RWPE1 (cell line): ENCODE measurements around the gene MATK.

Experiments used
- CTCF ChIA-PET: fragments of 350-600 bp; sonication (Branson Sonifier 250); formaldehyde crosslinking; extraction: SDS; loops from one replicate; lab custom pipeline; 2021; lab: Yijun Ruan, JAX
- POLR2A ChIA-PET: fragments of 400-600 bp; formaldehyde crosslinking; extraction: SDS; loops from one replicate; lab custom pipeline; 2020; ENCODE audit warnings: antibody characterized with exemption; ENCODE audit not compliant: low non-redundant PET; lab: Yijun Ruan, JAX
- DNase-seq: peaks from one replicate; pipeline ENCODE4 v3.0.0; 2012; ENCODE audit warnings: low spot score
- H3K27ac ChIP-seq: fragments of 450-650 bp; 2 replicates; pipeline ENCODE4 v1.5.1; 2017
- CTCF ChIP-seq: fragments of 450-650 bp; conservative IDR thresholded peaks from 2 replicates; pipeline ENCODE4 v1.5.1; 2017; ENCODE audit warnings: low read depth, mild to moderate bottlenecking

Gene MATK

DNA sequence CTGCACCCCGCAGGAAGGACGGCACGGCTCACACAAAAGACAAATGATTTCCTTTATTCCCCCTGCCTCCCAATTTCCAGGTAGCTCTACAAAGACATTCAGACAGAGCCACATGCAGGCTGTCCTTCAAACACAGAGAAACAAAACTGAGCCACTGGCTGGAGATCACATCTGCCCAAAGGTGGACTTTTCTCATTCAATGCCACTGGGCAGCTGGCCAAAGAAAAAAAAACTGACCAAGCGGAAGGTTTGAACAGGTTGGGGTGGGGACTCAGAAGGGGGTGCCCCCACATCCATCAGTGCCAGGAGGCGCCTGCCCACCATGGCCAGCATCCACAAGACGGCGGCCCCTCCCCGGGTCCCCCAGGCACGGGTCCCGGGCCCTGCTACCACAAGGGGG, 17.8 kb upstream of the MATK start:
- DNase-seq: no peak
- POLR2A ChIA-PET: no interaction called here
- H3K27ac ChIP-seq: no peak overlapping the region
- no peak for TF ChIP-seq CTCF
- CTCF ChIA-PET: no interaction called here

DNA sequence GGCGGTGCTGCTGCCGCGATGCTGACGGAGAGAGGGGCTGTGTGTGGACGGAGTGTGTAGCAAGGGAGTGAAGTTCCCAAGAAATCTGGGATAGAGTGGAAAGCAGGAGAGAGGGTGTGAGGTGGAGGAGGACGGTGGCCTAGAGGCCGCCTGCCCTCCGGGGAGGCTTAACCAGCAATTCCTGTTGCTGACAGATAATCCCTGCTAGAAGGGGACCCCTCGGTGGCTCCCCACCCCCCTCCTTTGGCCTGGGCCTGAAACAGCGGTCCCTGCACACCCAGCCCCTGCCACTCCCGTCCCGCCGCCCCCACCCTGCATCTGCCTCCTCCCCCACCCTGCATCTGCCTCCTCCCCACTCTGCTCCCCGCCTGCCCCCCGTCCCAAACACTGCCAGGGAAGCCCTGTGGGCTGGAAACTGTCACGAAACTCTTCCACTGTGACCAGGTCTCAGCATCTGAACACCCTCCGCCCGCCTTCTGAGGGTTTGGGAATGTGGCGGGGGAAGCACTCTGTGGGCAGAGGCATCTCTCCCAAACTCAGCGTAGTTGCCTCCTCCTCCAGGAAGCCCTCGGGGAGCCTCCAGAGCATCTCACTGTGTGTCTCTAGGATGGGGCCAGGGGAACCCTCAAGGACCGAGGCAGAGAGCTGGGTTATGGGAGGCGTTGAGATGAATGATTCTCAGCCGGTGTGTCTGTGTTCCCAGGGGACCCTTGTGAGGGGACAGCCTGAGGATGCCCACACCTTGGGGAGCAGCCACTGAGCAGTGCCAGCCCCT, 17.1 kb upstream of the MATK start:
- CTCF ChIA-PET: no interaction called here

GRCh38 chr19:3801412-3802096, 15.4 kb upstream of the MATK start:
- no peak for TF ChIP-seq CTCF

More for the DNA sequence above, 17.1 kb upstream of the MATK start:
- POLR2A ChIA-PET: no interaction called here
- no peak overlapping the region for H3K27ac ChIP-seq
- TF ChIP-seq CTCF: no peak
- no peak for DNase-seq

GRCh38 chr19:3800996-3801395, 14.8 kb upstream of the MATK start:
- CTCF ChIA-PET: interaction anchor here (0.6 kb wide), 1 partner anchor 9 kb away, joined by 3 read pairs; no protein-coding TSS in a partner anchor
- POLR2A ChIA-PET: no interaction called here

More at GRCh38 chr19:3801412-3802096, 15.4 kb upstream of the MATK start:
- POLR2A ChIA-PET: no interaction called here
- DNase-seq: peak; percentile 36
- no peak overlapping the region for H3K27ac ChIP-seq
- CTCF ChIA-PET: no interaction called here

DNA sequence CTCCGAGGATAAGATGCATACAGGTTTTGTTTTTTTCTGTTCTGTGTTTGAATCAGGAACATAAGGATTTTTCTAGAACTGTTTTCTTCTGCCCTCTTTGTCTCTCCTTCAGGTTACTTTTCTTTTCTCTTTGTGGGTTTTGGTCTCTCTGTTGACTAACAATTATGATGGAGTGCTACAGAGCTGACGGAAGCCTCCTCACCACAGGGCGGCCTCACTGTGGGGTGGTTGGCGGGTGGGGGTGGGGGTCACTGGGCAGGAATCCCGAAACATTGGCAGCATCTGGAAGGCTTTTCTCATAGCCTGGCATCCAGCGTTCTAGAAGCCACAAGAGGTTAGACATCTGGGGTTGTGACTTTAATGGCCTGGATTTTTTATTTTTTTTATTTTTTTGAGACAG, 12.0 kb upstream of the MATK start:
- TF ChIP-seq CTCF: no peak
- H3K27ac ChIP-seq: no peak overlapping the region
- no peak for DNase-seq
- ChIA-PET POLR2A (no interaction called here), CTCF (interaction anchor here (0.6 kb wide), 1 partner anchor 50 kb away, joined by 6 read pairs; no protein-coding TSS in a partner anchor)

More at GRCh38 chr19:3800996-3801395, 14.8 kb upstream of the MATK start:
- no peak for TF ChIP-seq CTCF
- DNase-seq: no peak
- H3K27ac ChIP-seq: no peak overlapping the region

DNA sequence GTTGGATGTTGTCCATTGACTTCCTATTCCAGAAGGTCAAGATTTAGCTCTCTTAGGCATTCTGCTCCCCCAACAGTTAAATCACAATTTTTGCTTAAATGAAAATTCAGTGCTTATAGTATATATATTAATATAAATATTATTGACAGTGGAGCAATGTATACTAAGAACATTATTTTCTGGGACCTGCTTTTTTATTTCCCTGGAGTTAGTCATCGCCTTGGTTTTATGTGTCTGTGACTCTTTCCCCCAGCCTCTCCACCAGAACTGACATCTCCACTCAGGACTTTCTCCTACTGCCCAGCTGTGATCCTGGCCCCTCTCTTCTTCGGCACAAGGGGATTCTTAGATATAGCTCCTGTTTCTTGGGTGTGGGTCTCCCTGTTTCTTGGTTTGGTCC, 10.2 kb upstream of the MATK start:
- POLR2A ChIA-PET: no interaction called here
- H3K27ac ChIP-seq: no peak overlapping the region
- CTCF ChIA-PET: interaction anchor here (0.7 kb wide), 1 partner anchor 12 kb away, joined by 3 read pairs; no protein-coding TSS in a partner anchor
- TF ChIP-seq CTCF: no peak
- no peak for DNase-seq
